Gastrocnemius medialis (tissue), 4 donors: ENCODE measurements around the gene FGF9. TPM values are rescaled to one million over a fixed set of nuclear protein-coding genes. Genes with fewer than 3 reads are reported as not detected.

Source experiments
- ATAC-seq, 2 donors: fragments of 150-250 bp; one replicate each; pipeline ENCODE4 v1.9.1; 2016
- DNase-seq, 2 donors: peaks; one replicate each; pipeline ENCODE4 v3.0.0-alpha.2; 2019
- H3K27ac ChIP-seq, 4 donors: fragments of 200-600 bp; sonication (generic); 1 replicate in 1 of 4; 2 replicates in 3 of 4; pipeline ENCODE4 v1.5.1; 2016 to 2018; ENCODE audit warnings: mild to moderate bottlenecking in 2 of 4, moderate library complexity in 1 of 4
- H3K27me3 ChIP-seq, 3 donors: fragments of 200-600 bp; sonication (generic) in 2 of 3; 1 replicate in 1 of 3; 2 replicates in 2 of 3; pipeline versions ENCODE4 v1.5.1 to v1.6.0; 2016 to 2019; ENCODE audit warnings: mild to moderate bottlenecking in 1 of 3, moderate library complexity in 1 of 3
- H3K36me3 ChIP-seq, 2 donors: fragments of 200-600 bp; sonication (generic) in 1 of 2; one replicate each; pipeline ENCODE4 v1.5.1; 2017 to 2018
- H3K4me1 ChIP-seq, 2 donors: fragments of 200-600 bp; sonication (generic) in 1 of 2; one replicate each; pipeline ENCODE4 v1.5.1; 2016 to 2017; ENCODE audit warnings: mild to moderate bottlenecking in 2 of 2
- H3K4me3 ChIP-seq, 4 donors: fragments of 200-600 bp; sonication (generic) in 3 of 4; 1 replicate in 1 of 4; 2 replicates in 3 of 4; pipeline ENCODE4 v1.5.1; 2016 to 2019; ENCODE audit warnings: mild to moderate bottlenecking in 2 of 4
- H3K9me3 ChIP-seq, 3 donors: fragments of 200-600 bp; sonication (generic) in 2 of 3; 1 replicate in 1 of 3; 2 replicates in 2 of 3; pipeline ENCODE4 v1.5.1; 2016 to 2019
- CTCF ChIP-seq, 5 experiments: fragments of 450-650 bp in 3 of 5; fragments of 200-600 bp in 2 of 5; sonication (generic) in 2 of 5; IDR thresholded peaks in 4 of 5; conservative IDR thresholded peaks in 1 of 5; 1 replicate in 4 of 5; 2 replicates in 1 of 5; pipeline ENCODE4 v1.5.1; 2016 to 2019; ENCODE audit warnings: antibody characterized with exemption in 5 of 5, mild to moderate bottlenecking in 3 of 5, moderate library complexity in 3 of 5
- POLR2A ChIP-seq, 2 donors: fragments of 450-650 bp; IDR thresholded peaks; one replicate each; pipeline ENCODE4 v1.6.1; 2017; ENCODE audit warnings: antibody characterized with exemption in 2 of 2, mild to moderate bottlenecking in 2 of 2, moderate library complexity in 2 of 2
- in situ Hi-C, 4 donors: fragments of 200-750 bp; cut with MboI; loops; one replicate each; pipeline versions ENCODE4 v1.15.0 to v1.8.0; 2017; ENCODE audit warnings: low sequenced_read_pairs in 4 of 4
- intact Hi-C: fragments of 100-400 bp; cut with DNase I; formaldehyde crosslinking; loops from one replicate; pipeline ENCODE4 v1.15.1; 2023; ENCODE audit warnings: low total_unique reads
- total RNA-seq, 4 donors: library from RNA; depleted of rRNA; stranded (reverse); fragments of >200 nt; gene quantifications; one replicate each; pipeline versions ENCODE4 v1.1.0 to v1.2.3, GENCODE V29; 2016

The FGF9 gene
- total RNA-seq, 4 donors from 2014 or later, result 0.16 to 0.38 (median 0.25) TPM; not detected in 1

- no peak overlapping the region for H3K27ac ChIP-seq
- intact Hi-C loops (no loop called here), in situ Hi-C loops (loop anchor here in 1 of 4 donors (25.0 kb wide), 1 partner anchor 94 kb away; no protein-coding TSS in a partner anchor)
- H3K36me3 ChIP-seq, result no peaks in the 10 kb centered on the region
- ATAC-seq, result no peak
- TF ChIP-seq CTCF (IDR thresholded peaks at IDR 0.05 in 4 of 5, conservative IDR thresholded peaks at IDR 0.05 in 1 of 5), result no peak
- TF ChIP-seq POLR2A (IDR thresholded peaks at IDR 0.05), result no peak
- no peaks in the 10 kb centered on the region for H3K4me1 ChIP-seq
- H3K4me3 ChIP-seq, result no peak overlapping the region
- no peak for DNase-seq
- no peaks in the 10 kb centered on the region for H3K27me3 ChIP-seq
- no peaks in the 10 kb centered on the region for H3K9me3 ChIP-seq
Observed at GRCh38 chr13:21717817-21718216, 46.9 kb downstream of the FGF9 start.

GRCh38 chr13:21719463-21719862 is 48.6 kb downstream of the FGF9 start:
- no peak for DNase-seq
- intact Hi-C loops, result no loop called here
- ATAC-seq, result no peak
- TF ChIP-seq CTCF (IDR thresholded peaks at IDR 0.05 in 4 of 5, conservative IDR thresholded peaks at IDR 0.05 in 1 of 5) (no peak), POLR2A (IDR thresholded peaks at IDR 0.05) (no peak)
- H3K4me1 ChIP-seq, result no peaks in the 10 kb centered on the region
- no peak overlapping the region for H3K27ac ChIP-seq
- no peaks in the 10 kb centered on the region for H3K27me3 ChIP-seq
- no peaks in the 10 kb centered on the region for H3K36me3 ChIP-seq
- in situ Hi-C loops, result loop anchor here in 1 of 4 donors (25.0 kb wide), 1 partner anchor 93 kb away; no protein-coding TSS in a partner anchor
- H3K9me3 ChIP-seq, result no peaks in the 10 kb centered on the region
- no peak overlapping the region for H3K4me3 ChIP-seq

GRCh38 chr13:21723807-21724505 is 53.1 kb downstream of the FGF9 start:
- no peaks in the 10 kb centered on the region for H3K27me3 ChIP-seq
- DNase-seq, result no peak
- ATAC-seq, result no peak
- H3K36me3 ChIP-seq, result no peaks in the 10 kb centered on the region
- intact Hi-C loops, result no loop called here
- in situ Hi-C loops, result loop anchor here in 1 of 4 donors (25.0 kb wide), 1 partner anchor 88 kb away; no protein-coding TSS in a partner anchor
- no peak for TF ChIP-seq POLR2A (IDR thresholded peaks at IDR 0.05)
- no peak for TF ChIP-seq CTCF (IDR thresholded peaks at IDR 0.05 in 4 of 5, conservative IDR thresholded peaks at IDR 0.05 in 1 of 5)
- H3K4me3 ChIP-seq, result no peak overlapping the region
- no peaks in the 10 kb centered on the region for H3K9me3 ChIP-seq
- H3K27ac ChIP-seq, result no peak overlapping the region
- no peaks in the 10 kb centered on the region for H3K4me1 ChIP-seq

- TF ChIP-seq POLR2A (IDR thresholded peaks at IDR 0.05) (no peak), CTCF (IDR thresholded peaks at IDR 0.05 in 4 of 5, conservative IDR thresholded peaks at IDR 0.05 in 1 of 5) (no peak)
- no peak for ATAC-seq
- Histone ChIP-seq H3K27ac (no peak overlapping the region), H3K9me3 (no peaks in the 10 kb centered on the region), H3K27me3 (no peaks in the 10 kb centered on the region), H3K4me3 (no peak overlapping the region), H3K4me1 (no peaks in the 10 kb centered on the region), H3K36me3 (no peaks in the 10 kb centered on the region)
- intact Hi-C loops, result no loop called here
- no peak for DNase-seq
- in situ Hi-C loops, result no loop called here
Observed at GRCh38 chr13:21730186-21730880, 59.5 kb downstream of the FGF9 start.
